ENCODE data around the gene JARID2.
"Not testable (repeated sequence)": the region's sequence is repeated elsewhere in the genome, so short reads cannot be mapped to it uniquely, and the experiment has no call there.

The JARID2 gene

DNA sequence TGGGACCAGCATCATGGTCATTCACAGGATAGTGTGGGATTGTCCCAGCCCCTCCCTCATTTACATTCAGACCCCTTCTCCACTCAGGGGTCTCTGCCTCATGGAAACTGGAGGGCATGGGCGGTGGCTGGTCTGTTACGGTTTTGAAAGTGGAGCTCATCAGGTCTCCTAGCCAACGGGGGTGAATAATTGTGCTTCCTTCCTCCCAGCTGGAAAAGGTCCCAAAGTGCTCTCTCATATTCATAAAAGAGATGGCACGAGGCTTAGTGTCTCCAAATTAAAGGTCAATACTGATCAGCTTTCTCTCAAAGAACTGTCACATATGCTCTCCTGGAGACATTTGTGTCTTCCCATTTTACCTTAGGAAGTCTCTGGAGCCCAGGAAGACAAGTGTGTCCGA is 19.9 kb downstream of the JARID2 start:
- no peak for DNase-seq

GRCh38 chr6:15266423-15266996 is 20.6 kb downstream of the JARID2 start:
- DNase-seq: peak; percentile 56 to 80 (median 74)

DNA sequence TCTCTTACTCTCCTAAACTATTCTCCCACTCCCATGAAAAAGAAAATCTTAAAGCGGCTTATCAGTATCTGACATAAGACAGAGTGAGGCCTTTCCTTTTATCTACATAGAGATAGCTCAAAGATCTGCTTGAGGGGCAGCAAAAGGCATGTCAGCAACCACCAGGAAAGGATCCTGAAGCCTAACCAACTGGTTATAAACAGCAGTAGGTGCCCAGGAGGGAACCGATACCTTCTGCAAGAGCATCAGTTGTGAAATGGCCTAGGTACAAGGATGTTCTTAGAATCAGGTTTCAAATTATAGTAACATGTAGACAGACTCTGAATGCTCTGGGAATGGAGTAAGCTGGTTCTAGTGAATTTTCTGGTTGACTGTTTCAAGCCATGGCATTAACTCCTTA is 21.4 kb downstream of the JARID2 start:
- no peak for DNase-seq

GRCh38 chr6:15268137-15268908 is 22.5 kb downstream of the JARID2 start:
- DNase-seq: no peak

GRCh38 chr6:15269011-15269410 is 23.1 kb downstream of the JARID2 start:
- no peak for DNase-seq

DNA sequence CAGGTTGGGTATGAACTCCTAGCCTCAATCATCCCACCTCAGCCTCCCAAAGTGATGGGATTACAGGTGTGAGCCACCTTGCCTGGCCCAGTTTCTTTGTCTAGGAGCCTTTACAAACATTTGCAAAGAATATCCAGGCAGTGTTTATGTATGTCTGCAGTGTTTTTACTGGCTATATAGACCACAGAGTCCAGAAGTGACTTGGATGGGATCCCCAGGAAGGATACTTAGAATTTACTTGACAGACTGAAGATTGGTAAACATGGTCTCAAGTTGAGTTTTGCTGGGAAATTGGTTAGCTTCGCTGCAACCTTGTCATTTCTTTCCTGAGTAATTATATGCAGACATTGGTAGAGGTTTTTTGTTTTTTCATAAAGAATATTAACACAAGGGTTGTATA is 23.8 kb downstream of the JARID2 start:
- DNase-seq: no peak

GRCh38 chr6:15270402-15270801 is 24.5 kb downstream of the JARID2 start:
- no peak for DNase-seq

DNA sequence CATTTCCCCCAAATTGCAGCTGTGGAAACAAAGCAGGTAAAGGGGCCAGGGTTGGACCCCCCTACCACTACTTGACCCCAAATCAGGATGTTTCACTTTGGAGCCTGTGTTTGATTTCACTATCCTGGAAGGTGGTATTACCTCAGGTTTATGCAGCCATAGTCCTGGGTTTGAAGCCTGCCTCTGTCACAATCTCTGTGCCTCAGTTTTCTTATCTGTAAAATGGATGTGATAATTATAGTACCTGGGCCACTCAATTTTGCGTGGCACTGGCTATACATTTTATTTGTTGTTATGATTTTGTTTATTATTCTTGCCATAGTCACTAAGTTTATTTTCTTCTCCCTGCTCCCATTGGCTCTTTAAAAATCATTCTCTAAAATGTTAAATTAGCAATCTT is 26.7 kb downstream of the JARID2 start:
- no peak for DNase-seq

- no peak for DNase-seq
These were observed 29.0 kb downstream of the JARID2 start for GRCh38 chr6:15274692-15275387.

GRCh38 chr6:15276036-15276985 is 30.4 kb downstream of the JARID2 start:
- no peak for DNase-seq

- no peak for DNase-seq
These were observed 33.3 kb downstream of the JARID2 start for GRCh38 chr6:15279047-15279661.

GRCh38 chr6:15280028-15280427 is 34.2 kb downstream of the JARID2 start:
- peak in 2 of 4 experiments; percentile 54 to 63 for DNase-seq

DNA sequence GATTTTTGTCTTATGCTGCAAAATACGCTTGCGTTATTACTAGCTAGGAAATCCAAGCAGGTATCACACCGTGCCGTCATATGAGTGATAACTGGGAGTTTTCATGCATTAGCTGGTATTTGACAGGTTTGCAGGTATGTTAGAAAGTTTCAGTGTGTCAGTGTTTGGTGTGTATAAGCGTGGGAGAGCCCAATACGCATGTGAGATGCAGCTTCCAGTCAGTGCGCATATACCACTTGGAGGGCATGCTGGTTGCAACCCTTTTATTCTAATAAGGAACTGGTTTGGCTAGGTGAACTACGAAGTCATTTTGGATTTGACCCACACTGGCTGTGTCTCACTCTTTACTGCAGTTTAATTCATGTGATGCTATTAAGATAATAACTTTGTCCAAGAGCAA is 35.1 kb downstream of the JARID2 start:
- DNase-seq: no peak

GRCh38 chr6:15282334-15282733 is 36.5 kb downstream of the JARID2 start:
- DNase-seq: no peak

DNA sequence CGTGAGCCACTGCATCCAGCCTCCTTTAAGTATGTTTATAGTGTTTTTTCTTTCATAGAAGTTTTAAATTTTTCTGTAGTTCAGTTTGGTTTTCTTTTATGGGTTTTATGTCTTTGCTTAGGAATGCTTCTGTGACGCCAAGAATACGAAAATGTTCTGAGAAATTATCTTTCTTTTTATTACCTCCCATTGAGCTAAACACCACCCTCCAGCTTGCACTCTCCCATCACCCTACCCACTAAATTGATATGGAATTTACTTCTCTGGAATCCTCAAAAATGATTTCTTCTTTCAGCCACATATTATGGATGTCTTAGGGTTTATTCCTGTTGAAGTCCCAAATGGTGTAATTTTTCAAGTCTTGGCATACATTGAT is 38.1 kb downstream of the JARID2 start:
- DNase-seq: no peak

GRCh38 chr6:15284743-15285142 is 38.9 kb downstream of the JARID2 start:
- DNase-seq: no peak

- DNase-seq: no peak
These were observed 39.9 kb downstream of the JARID2 start for GRCh38 chr6:15285682-15286294.

DNA sequence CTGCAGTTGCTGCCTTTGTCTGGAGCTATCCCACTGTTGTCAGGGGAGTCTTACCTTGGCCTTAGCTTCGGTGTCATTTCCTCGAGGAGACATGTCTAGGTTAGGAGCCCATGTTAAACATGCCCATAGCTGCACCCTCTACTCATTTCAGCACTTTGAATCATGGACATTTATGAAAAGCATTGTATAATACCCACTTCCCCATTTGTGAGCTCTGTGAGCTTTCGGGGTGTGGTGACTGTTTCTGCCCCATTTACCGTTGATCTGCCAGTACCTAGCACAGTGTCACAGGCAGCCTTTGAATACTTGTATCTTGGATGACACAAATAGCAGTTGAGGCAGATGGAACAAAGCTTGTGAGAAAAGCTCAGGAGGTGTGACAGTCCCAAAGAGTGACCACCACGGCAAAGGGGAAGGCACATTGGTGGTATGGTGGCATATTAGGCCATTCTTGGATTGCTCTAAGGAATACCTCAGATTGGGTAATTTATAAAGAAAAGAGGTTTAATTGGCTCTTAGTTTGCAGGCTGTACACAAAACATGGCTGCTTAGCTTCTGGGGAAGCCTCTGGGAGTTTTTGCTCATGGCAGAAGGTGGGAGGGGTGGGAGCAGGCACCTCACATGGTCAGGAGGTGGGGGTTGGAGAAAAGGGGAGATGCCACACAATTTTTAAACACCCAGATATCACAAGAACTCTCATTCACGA is 42.0 kb downstream of the JARID2 start:
- peak; percentile 48 to 59 (median 54) for DNase-seq

DNA sequence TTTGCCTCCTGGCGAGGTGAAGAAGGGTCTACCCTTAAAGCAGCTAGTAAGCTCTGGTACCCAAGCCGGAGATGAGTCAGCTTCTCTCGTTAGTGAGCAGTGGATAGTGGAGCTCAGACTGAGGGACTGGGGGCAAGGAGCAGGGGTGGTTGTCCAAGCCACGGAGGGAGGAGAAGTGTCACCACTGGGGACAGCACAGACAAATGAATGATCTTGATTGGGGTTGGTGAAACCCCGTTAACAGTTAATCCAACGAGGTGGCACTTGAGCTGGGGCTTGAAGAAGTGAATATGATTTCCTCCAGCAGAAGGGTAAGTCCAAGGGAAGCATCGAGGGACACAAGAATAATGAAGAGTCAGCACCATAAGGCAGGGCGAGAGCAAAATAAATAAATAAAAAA is 43.0 kb downstream of the JARID2 start:
- no peak for DNase-seq

GRCh38 chr6:15289456-15289855 is 43.6 kb downstream of the JARID2 start:
- not testable (repeated sequence) for DNase-seq

DNA sequence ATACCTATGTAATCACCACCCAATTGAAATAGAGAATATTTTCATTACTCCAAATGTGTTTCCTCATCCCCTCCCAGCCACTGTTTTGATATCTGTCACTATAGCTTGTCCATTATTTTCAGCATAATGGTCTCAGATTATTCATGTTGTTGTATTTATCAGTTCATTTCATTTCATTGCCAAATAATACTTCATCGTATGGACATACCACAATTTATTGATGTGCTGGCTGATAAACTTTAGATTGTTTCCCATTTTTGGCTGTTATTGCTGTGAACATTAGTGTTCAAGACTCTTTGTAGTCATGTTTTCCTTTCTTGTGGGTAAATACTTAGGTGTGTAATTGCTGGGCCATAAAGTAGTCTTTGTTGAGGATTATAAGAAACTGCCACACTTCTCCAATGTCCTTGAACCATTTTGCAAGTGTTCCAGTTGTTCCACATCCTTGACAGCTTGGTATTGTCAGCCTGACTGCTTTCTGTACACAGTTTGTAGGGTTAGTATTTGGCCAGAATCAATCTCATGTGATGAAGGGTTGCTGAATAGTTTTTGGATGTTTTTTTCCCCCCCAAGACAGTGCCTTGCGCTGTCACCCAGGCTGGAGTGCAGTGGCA is 44.3 kb downstream of the JARID2 start:
- DNase-seq: no peak
